Natural killer cell (primary cell): ENCODE measurements around the gene PDE6B. TPM values are rescaled to one million over a fixed set of nuclear protein-coding genes. Genes with fewer than 3 reads are reported as not detected.

ENCODE experiments used
- ATAC-seq, 3 donors: fragments of 150-1000 bp in 2 of 3; fragments of 200-7000 bp in 1 of 3; cut with Tn5 transposase; 1 replicate in 1 of 3; 2 replicates in 2 of 3; pipeline ENCODE4 v1.10.0; 2021; ENCODE audit warnings: mild to moderate bottlenecking in 2 of 3, moderate library complexity in 2 of 3
- DNase-seq, 2 donors: peaks; one replicate each; pipeline versions ENCODE4 v3.0.0 to v3.0.0-alpha.2; 2013 to 2021; ENCODE audit warnings: mixed read lengths in 1 of 2
- H3K27ac ChIP-seq: one replicate; pipeline ENCODE4 v1.5.1; 2013; ENCODE audit warnings: mild to moderate bottlenecking, low read length
- H3K27me3 ChIP-seq: one replicate; pipeline ENCODE4 v1.6.1; 2013; ENCODE audit warnings: low read length; ENCODE audit not compliant: control insufficient read depth, insufficient read depth
- H3K36me3 ChIP-seq: one replicate; pipeline ENCODE4 v1.6.1; 2013; ENCODE audit warnings: low read length; ENCODE audit not compliant: control insufficient read depth, insufficient read depth
- H3K4me1 ChIP-seq: one replicate; pipeline ENCODE4 v1.6.1; 2013; ENCODE audit warnings: low read length; ENCODE audit not compliant: control insufficient read depth, insufficient read depth
- H3K4me3 ChIP-seq: one replicate; pipeline ENCODE4 v1.5.1; 2013; ENCODE audit warnings: low read length
- H3K9me3 ChIP-seq: one replicate; pipeline ENCODE4 v1.6.1; 2013; ENCODE audit warnings: low read length; ENCODE audit not compliant: control insufficient read depth, insufficient read depth
- H3K27ac Mint-ChIP-seq, 2 donors: one replicate each; pipeline ENCODE4 v1.8.0; 2022; ENCODE audit warnings: mild to moderate bottlenecking in 2 of 2, mixed read lengths in 2 of 2, moderate library complexity in 1 of 2
- H3K27me3 Mint-ChIP-seq, 2 donors: one replicate each; pipeline ENCODE4 v1.8.0; 2022; ENCODE audit warnings: low read depth in 2 of 2, mixed read lengths in 2 of 2
- H3K36me3 Mint-ChIP-seq: one replicate; pipeline ENCODE4 v1.8.0; 2022; ENCODE audit warnings: mixed read lengths
- H3K4me1 Mint-ChIP-seq, 2 donors: one replicate each; pipeline ENCODE4 v1.8.0; 2022; ENCODE audit warnings: mixed read lengths in 2 of 2
- H3K4me3 Mint-ChIP-seq: one replicate; pipeline ENCODE4 v1.8.0; 2022; ENCODE audit warnings: mild to moderate bottlenecking, moderate library complexity, mixed read lengths
- H3K9me3 Mint-ChIP-seq, 2 donors: one replicate each; pipeline ENCODE4 v1.8.0; 2022; ENCODE audit warnings: mixed read lengths in 2 of 2
- WGBS: methylation state at CpG from one replicate; pipeline ENCODE4 v1.1.7; 2013; ENCODE audit warnings: missing lambda C conversion rate; ENCODE audit not compliant: insufficient coverage; 5-methylcytosine and 5-hydroxymethylcytosine counted together
- intact Hi-C: fragments of 100-400 bp; cut with micrococcal nuclease; formaldehyde crosslinking; loops from one replicate; pipeline ENCODE4 v1.14.2; 2022
- total RNA-seq, 4 donors: library from RNA; stranded (reverse); fragments of 120-200 nt in 1 of 4; gene quantifications; one replicate each; pipeline versions ENCODE4 v1.2.3 to v1.2.4, GENCODE V29; 2013 to 2022
- TF ChIP-seq, protein P1 (sequence below): fragments of 200-600 bp; IDR thresholded peaks from one replicate; pipeline ENCODE4 v1.8.0; 2022; ENCODE audit warnings: antibody characterized with exemption

The PDE6B gene
- total RNA-seq, 3 donors from 2014 or later (not counting 1 experiment from before 2014, with no cell fraction given) = 15.8 to 18.8 (median 17.2) TPM

DNA sequence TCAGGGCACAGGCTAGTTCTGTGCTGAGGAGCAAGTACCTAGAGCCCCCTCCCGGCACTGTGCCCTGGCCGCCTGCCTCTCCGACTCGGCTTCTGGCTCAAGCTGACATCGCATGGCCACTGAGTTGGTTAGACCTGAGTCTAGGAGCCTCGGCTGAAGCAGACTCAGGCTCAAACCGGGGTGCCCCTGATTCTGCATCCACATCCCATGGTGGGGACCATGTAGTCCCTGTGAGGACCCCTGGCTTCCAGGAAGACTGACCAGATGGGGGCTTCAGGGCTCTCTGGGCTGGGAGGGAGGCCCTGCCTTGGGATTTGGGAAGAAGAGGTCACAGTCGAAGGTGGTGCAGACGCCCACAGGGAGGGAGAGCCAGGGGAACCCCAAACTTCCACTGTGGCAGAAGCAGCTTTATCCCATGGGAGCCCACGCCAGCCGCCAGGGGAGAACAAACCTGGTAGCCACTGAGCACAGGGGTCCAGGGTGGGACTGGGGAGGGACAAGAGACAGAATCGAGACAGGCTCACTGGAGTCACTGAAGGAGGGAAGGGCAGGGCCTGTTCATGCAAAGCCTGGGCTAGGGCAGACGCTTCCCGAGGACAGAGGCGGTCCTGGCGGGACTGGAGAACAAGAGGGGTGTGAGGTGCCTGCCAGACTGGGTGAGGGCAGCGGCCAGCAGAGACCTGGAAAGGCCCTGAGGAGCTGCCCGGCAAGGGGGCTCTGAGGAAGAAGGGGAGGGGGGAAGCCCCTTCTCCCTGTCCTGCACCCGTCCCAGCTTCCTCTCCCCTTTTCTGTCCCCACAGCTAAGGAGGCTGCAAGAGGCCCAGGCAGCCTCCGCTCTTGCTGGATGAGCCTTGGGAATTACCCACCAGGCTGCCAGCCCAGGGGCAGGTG lies 1.1 kb downstream of the PDE6B start:
- DNase-seq (no peak), ATAC-seq (no peak)
- H3K36me3 ChIP-seq = no peaks in the 10 kb centered on the region
- no peak overlapping the region for H3K4me3 ChIP-seq
- no peak overlapping the region for H3K27ac ChIP-seq
- no peaks in the 10 kb centered on the region for H3K27me3 ChIP-seq
- H3K4me1 Mint-ChIP-seq = peaks cover 0 to 4% of the 10 kb centered on the region in 2 donors
- no peaks in the 10 kb centered on the region for H3K4me1 ChIP-seq
- WGBS = 87% methylated on average over 20 of the region's 20 CpGs
- intact Hi-C loops = no loop called here
- no peak overlapping the region for H3K27ac Mint-ChIP-seq
- H3K9me3 ChIP-seq = no peaks in the 10 kb centered on the region
- peaks cover 0 to 2% of the 10 kb centered on the region in 2 donors for H3K27me3 Mint-ChIP-seq
- H3K36me3 Mint-ChIP-seq = no peaks in the 10 kb centered on the region
- TF ChIP-seq, protein P1, sequence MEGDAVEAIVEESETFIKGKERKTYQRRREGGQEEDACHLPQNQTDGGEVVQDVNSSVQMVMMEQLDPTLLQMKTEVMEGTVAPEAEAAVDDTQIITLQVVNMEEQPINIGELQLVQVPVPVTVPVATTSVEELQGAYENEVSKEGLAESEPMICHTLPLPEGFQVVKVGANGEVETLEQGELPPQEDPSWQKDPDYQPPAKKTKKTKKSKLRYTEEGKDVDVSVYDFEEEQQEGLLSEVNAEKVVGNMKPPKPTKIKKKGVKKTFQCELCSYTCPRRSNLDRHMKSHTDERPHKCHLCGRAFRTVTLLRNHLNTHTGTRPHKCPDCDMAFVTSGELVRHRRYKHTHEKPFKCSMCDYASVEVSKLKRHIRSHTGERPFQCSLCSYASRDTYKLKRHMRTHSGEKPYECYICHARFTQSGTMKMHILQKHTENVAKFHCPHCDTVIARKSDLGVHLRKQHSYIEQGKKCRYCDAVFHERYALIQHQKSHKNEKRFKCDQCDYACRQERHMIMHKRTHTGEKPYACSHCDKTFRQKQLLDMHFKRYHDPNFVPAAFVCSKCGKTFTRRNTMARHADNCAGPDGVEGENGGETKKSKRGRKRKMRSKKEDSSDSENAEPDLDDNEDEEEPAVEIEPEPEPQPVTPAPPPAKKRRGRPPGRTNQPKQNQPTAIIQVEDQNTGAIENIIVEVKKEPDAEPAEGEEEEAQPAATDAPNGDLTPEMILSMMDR = no peak
- peaks cover 0 to under 1% of the 10 kb centered on the region in 2 donors for H3K9me3 Mint-ChIP-seq
- no peak overlapping the region for H3K4me3 Mint-ChIP-seq

- H3K9me3 Mint-ChIP-seq = peaks cover 0 to 2% of the 10 kb centered on the region in 2 donors
- H3K4me3 Mint-ChIP-seq = no peak overlapping the region
- no peaks in the 10 kb centered on the region for H3K36me3 ChIP-seq
- no peak overlapping the region for H3K27ac ChIP-seq
- no peaks in the 10 kb centered on the region for H3K27me3 ChIP-seq
- TF ChIP-seq, protein P1 = no peak
- H3K4me1 Mint-ChIP-seq = peaks cover 0 to 4% of the 10 kb centered on the region in 2 donors
- H3K9me3 ChIP-seq = no peaks in the 10 kb centered on the region
- peaks cover 0 to 2% of the 10 kb centered on the region in 2 donors for H3K27me3 Mint-ChIP-seq
- ATAC-seq = no peak
- no peaks in the 10 kb centered on the region for H3K36me3 Mint-ChIP-seq
- no peak for DNase-seq
- H3K4me1 ChIP-seq = no peaks in the 10 kb centered on the region
- intact Hi-C loops = no loop called here
- no peak overlapping the region for H3K27ac Mint-ChIP-seq
- 79% methylated on average over 14 of the region's 15 CpGs for WGBS
- no peak overlapping the region for H3K4me3 ChIP-seq
Measured at GRCh38 chr4:627347-628125, 2.2 kb downstream of the PDE6B start.

DNA sequence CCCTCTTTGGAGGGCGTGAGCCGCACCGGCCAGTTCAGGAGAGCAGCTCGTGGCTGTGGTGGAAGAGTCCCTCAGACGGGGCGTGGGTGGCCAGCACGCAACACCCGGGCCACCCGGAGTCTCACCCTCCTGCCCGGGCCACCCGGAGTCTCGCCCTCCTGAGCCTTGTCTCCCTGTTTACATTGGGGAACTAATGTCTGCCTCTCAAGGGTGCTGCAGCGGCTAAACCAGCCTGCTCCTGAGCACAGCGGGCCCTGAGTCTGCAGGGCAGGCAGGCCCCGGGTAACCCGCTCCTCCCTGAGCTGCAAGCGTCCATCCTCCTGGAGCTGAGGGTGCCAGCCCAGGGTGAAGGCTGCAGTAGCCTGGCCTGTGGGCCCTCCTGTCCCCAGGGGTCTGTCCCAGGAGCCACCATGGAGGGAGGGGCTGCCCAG lies 3.0 kb downstream of the PDE6B start:
- Histone ChIP-seq H3K36me3 (no peaks in the 10 kb centered on the region), H3K27me3 (no peaks in the 10 kb centered on the region), H3K9me3 (no peaks in the 10 kb centered on the region), H3K4me1 (no peaks in the 10 kb centered on the region), H3K4me3 (no peak overlapping the region), H3K27ac (no peak overlapping the region)
- peaks cover 0 to 4% of the 10 kb centered on the region in 2 donors for H3K4me1 Mint-ChIP-seq
- H3K36me3 Mint-ChIP-seq = no peaks in the 10 kb centered on the region
- intact Hi-C loops = no loop called here
- 93% methylated on average over 17 of the region's 17 CpGs for WGBS
- TF ChIP-seq, protein P1 = no peak
- H3K4me3 Mint-ChIP-seq = no peak overlapping the region
- peaks cover 0 to 2% of the 10 kb centered on the region in 2 donors for H3K9me3 Mint-ChIP-seq
- H3K27ac Mint-ChIP-seq = no peak overlapping the region
- peaks cover 0 to 2% of the 10 kb centered on the region in 2 donors for H3K27me3 Mint-ChIP-seq
- DNase-seq (no peak), ATAC-seq (no peak)
